Neural progenitor cell (in vitro differentiated cells): ENCODE measurements around the gene PON2. TPM values are rescaled to one million over a fixed set of nuclear protein-coding genes. Genes with fewer than 3 reads are reported as not detected.

ENCODE experiments used
- DNase-seq: peaks from one replicate; pipeline ENCODE4 v3.0.0-alpha.2; 2016; ENCODE audit warnings: low spot score
- H2AFZ ChIP-seq: fragments of 200-600 bp; sonication (generic); replicated peaks from 2 replicates; pipeline ENCODE4 v1.6.1; 2016; ENCODE audit warnings: antibody characterized with exemption
- H3F3A ChIP-seq: fragments of 200-600 bp; sonication (generic); 2 replicates; pipeline ENCODE4 v1.6.1; 2016; ENCODE audit warnings: antibody characterized with exemption, low read depth
- H3K27ac ChIP-seq: fragments of 200-600 bp; sonication (generic); 2 replicates; pipeline ENCODE4 v1.5.1; 2016; ENCODE audit warnings: mild to moderate bottlenecking
- H3K27me3 ChIP-seq: fragments of 200-600 bp; sonication (generic); 2 replicates; pipeline ENCODE4 v1.6.1; 2016; ENCODE audit warnings: mild to moderate bottlenecking, moderate library complexity
- H3K36me3 ChIP-seq: fragments of 200-600 bp; sonication (generic); 2 replicates; pipeline ENCODE4 v1.5.1; 2016
- H3K4me1 ChIP-seq: fragments of 200-600 bp; sonication (generic); 2 replicates; pipeline ENCODE4 v1.6.1; 2016; ENCODE audit warnings: mixed run types
- H3K4me2 ChIP-seq: fragments of 200-600 bp; sonication (generic); 2 replicates; pipeline ENCODE4 v1.6.1; 2016
- H3K4me3 ChIP-seq: fragments of 200-600 bp; sonication (generic); 2 replicates; pipeline ENCODE4 v1.5.1; 2016
- H3K79me2 ChIP-seq: fragments of 200-600 bp; sonication (generic); 2 replicates; pipeline ENCODE4 v1.6.1; 2016; ENCODE audit warnings: low read depth
- H3K9ac ChIP-seq: fragments of 200-600 bp; sonication (generic); 2 replicates; pipeline ENCODE4 v1.6.1; 2016
- H3K9me3 ChIP-seq: fragments of 200-600 bp; sonication (generic); 2 replicates; pipeline ENCODE4 v1.5.1; 2016; ENCODE audit warnings: low read depth
- H4K20me1 ChIP-seq: fragments of 200-600 bp; sonication (generic); 2 replicates; pipeline ENCODE4 v1.6.1; 2016; ENCODE audit warnings: low read depth
- H3K27ac Mint-ChIP-seq: 3 replicates; pipeline ENCODE4 v1.8.0; 2021; ENCODE audit warnings: mixed read lengths
- H3K27me3 Mint-ChIP-seq: 2 replicates; pipeline ENCODE4 v1.8.0; 2022; ENCODE audit warnings: low read depth, mild to moderate bottlenecking, inconsistent platforms, moderate library complexity, mixed read lengths; ENCODE audit not compliant: insufficient read depth
- H3K36me3 Mint-ChIP-seq: 3 replicates; pipeline ENCODE4 v1.8.0; 2021; ENCODE audit warnings: mixed read lengths
- H3K4me1 Mint-ChIP-seq: 3 replicates; pipeline ENCODE4 v1.8.0; 2021; ENCODE audit warnings: mixed read lengths
- H3K4me3 Mint-ChIP-seq: 3 replicates; pipeline ENCODE4 v1.8.0; 2021; ENCODE audit warnings: mild to moderate bottlenecking, moderate library complexity, mixed read lengths
- H3K9me3 Mint-ChIP-seq: 3 replicates; pipeline ENCODE4 v1.8.0; 2020; ENCODE audit warnings: mixed read lengths
- EZH2 ChIP-seq: fragments of 200-600 bp; sonication (generic); IDR thresholded peaks from 2 replicates; pipeline ENCODE4 v1.6.1; 2017; ENCODE audit warnings: antibody characterized with exemption, mild to moderate bottlenecking, moderate library complexity
- EZH2phosphoT487 ChIP-seq: fragments of 200-600 bp; sonication (generic); IDR thresholded peaks from 2 replicates; pipeline ENCODE4 v1.6.1; 2017; ENCODE audit warnings: antibody characterized with exemption
- total RNA-seq: library from RNA; depleted of rRNA; stranded (reverse); fragments of >200 nt; gene quantifications from 2 replicates; pipeline ENCODE4 v1.2.3, GENCODE V29; 2015; ENCODE audit warnings: low replicate concordance
- TF ChIP-seq, protein P1 (sequence below): fragments of 200-600 bp; sonication (generic); IDR thresholded peaks from 2 replicates; pipeline ENCODE4 v1.5.1; 2017; ENCODE audit warnings: antibody characterized with exemption, mild to moderate bottlenecking

PON2 gene
- total RNA-seq, 1 donor from 2014 or later: 190 TPM

DNA sequence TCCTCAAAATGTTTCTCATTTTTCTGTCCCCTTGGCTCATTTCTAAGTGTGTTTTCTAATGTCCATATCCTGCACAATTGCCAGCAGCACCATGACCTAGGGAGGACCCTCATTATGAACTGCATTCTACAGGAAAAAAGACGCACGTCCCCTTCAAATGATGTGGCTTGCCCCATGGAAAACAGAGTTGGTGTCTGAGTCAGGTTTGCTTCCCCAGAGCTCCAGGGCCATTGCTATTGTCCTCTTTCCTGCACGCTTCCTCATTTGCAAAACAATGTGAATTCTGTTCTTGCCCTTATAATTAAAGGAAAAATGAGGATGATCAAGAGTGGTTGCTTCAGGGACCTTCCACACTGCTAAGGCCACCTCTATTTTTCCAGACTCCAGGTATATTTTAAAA, 36.2 kb upstream of the PON2 start:
- Histone ChIP-seq H3K4me1 (peaks cover 58% of the 10 kb centered on the region), H3K79me2 (no peaks in the 10 kb centered on the region), H3K4me3 (no peak overlapping the region), H3F3A (peaks cover 46% of the 10 kb centered on the region), H3K27ac (peak overlapping the region; percentile 69), H3K36me3 (no peaks in the 10 kb centered on the region), H3K9me3 (no peaks in the 10 kb centered on the region), H2AFZ (no peak overlapping the region), H4K20me1 (no peaks in the 10 kb centered on the region), H3K27me3 (no peaks in the 10 kb centered on the region), H3K4me2 (peak overlapping the region; percentile 52), H3K9ac (no peak overlapping the region)
- peaks cover 81% of the 10 kb centered on the region for H3K4me1 Mint-ChIP-seq
- peak overlapping the region; percentile 97 for H3K27ac Mint-ChIP-seq
- no peaks in the 10 kb centered on the region for H3K27me3 Mint-ChIP-seq
- H3K4me3 Mint-ChIP-seq: peak overlapping the region; percentile 76
- H3K9me3 Mint-ChIP-seq: peaks cover 5% of the 10 kb centered on the region
- TF ChIP-seq EZH2 (no peak), EZH2phosphoT487 (no peak)
- TF ChIP-seq, protein P1, sequence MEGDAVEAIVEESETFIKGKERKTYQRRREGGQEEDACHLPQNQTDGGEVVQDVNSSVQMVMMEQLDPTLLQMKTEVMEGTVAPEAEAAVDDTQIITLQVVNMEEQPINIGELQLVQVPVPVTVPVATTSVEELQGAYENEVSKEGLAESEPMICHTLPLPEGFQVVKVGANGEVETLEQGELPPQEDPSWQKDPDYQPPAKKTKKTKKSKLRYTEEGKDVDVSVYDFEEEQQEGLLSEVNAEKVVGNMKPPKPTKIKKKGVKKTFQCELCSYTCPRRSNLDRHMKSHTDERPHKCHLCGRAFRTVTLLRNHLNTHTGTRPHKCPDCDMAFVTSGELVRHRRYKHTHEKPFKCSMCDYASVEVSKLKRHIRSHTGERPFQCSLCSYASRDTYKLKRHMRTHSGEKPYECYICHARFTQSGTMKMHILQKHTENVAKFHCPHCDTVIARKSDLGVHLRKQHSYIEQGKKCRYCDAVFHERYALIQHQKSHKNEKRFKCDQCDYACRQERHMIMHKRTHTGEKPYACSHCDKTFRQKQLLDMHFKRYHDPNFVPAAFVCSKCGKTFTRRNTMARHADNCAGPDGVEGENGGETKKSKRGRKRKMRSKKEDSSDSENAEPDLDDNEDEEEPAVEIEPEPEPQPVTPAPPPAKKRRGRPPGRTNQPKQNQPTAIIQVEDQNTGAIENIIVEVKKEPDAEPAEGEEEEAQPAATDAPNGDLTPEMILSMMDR: no peak
- DNase-seq: peak; percentile 31
- peaks cover 7% of the 10 kb centered on the region for H3K36me3 Mint-ChIP-seq

DNA sequence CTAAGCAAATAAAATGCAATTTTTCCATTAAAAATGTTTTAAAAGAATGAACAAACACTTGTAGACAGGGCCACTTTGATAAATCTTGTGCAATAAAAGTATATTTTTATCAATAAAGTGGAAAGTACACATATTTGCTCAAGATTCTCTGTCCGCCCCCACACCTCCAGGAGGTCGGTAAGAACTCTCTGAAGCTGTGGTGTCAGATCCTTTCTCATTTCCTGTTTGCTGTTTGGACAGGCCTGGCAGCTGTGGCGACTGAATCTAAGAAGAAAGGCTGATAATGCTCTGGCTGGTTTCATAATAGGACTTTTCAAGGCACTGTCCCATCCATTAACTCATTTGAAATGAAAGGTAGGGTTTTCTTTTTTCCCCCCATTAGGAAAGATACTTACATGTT, 35.6 kb upstream of the PON2 start:
- H3K27ac Mint-ChIP-seq: peak overlapping the region; percentile 97
- H3K79me2 ChIP-seq: no peaks in the 10 kb centered on the region
- H3K4me1 Mint-ChIP-seq: peaks cover 75% of the 10 kb centered on the region
- H3K9me3 ChIP-seq: no peaks in the 10 kb centered on the region
- no peaks in the 10 kb centered on the region for H3K27me3 Mint-ChIP-seq
- no peaks in the 10 kb centered on the region for H4K20me1 ChIP-seq
- H3K4me1 ChIP-seq: peaks cover 54% of the 10 kb centered on the region
- H3K27ac ChIP-seq: peak overlapping the region; percentile 69
- H3K4me2 ChIP-seq: peak overlapping the region; percentile 52
- H3K4me3 Mint-ChIP-seq: peak overlapping the region; percentile 76
- H3K36me3 Mint-ChIP-seq: peaks cover 11% of the 10 kb centered on the region
- H3K9ac ChIP-seq: no peak overlapping the region
- peak; percentile 23 for DNase-seq
- H3K27me3 ChIP-seq: no peaks in the 10 kb centered on the region
- peaks cover 7% of the 10 kb centered on the region for H3K9me3 Mint-ChIP-seq
- no peak for TF ChIP-seq EZH2
- TF ChIP-seq, protein P1: no peak
- no peak for TF ChIP-seq EZH2phosphoT487
- H2AFZ ChIP-seq: no peak overlapping the region
- H3K36me3 ChIP-seq: no peaks in the 10 kb centered on the region
- H3F3A ChIP-seq: peaks cover 46% of the 10 kb centered on the region
- H3K4me3 ChIP-seq: no peak overlapping the region

DNA sequence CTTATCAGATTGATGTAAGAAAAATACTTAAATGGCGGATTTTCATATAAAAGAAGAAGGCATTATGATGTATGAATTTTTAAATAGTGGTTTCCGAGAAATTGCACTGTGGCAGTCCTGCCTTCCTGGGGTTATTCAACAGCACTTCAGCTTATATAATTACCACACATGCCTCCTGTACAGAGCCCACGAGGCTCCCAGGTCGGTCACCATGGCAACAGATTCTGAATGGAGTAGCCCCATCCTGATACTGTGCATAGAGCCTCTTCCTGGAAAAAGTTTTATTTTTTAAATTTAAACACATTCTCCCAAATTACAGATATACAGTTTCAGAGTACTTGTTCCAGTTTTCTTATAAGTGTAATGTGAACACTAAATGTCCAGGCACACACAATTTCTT, 35.0 kb upstream of the PON2 start:
- peak; percentile 80 for DNase-seq
- H3K4me2 ChIP-seq: peak overlapping the region; percentile 52
- no peak overlapping the region for H3K9ac ChIP-seq
- no peaks in the 10 kb centered on the region for H3K27me3 ChIP-seq
- H3K36me3 ChIP-seq: no peaks in the 10 kb centered on the region
- peaks cover 7% of the 10 kb centered on the region for H3K9me3 Mint-ChIP-seq
- H3K4me3 Mint-ChIP-seq: peak overlapping the region; percentile 76
- H3K4me3 ChIP-seq: no peak overlapping the region
- H3K27ac Mint-ChIP-seq: peak overlapping the region; percentile 97
- peaks cover 15% of the 10 kb centered on the region for H3K36me3 Mint-ChIP-seq
- no peaks in the 10 kb centered on the region for H3K79me2 ChIP-seq
- TF ChIP-seq EZH2phosphoT487: no peak
- TF ChIP-seq EZH2: no peak
- TF ChIP-seq, protein P1: no peak
- no peak overlapping the region for H2AFZ ChIP-seq
- no peaks in the 10 kb centered on the region for H4K20me1 ChIP-seq
- H3K9me3 ChIP-seq: no peaks in the 10 kb centered on the region
- H3F3A ChIP-seq: peaks cover 46% of the 10 kb centered on the region
- peaks cover 54% of the 10 kb centered on the region for H3K4me1 ChIP-seq
- no peak overlapping the region for H3K27ac ChIP-seq
- peaks cover 73% of the 10 kb centered on the region for H3K4me1 Mint-ChIP-seq
- H3K27me3 Mint-ChIP-seq: no peaks in the 10 kb centered on the region
